ENCODE results near the gene SLC5A8. TPM values are rescaled to one million over a fixed set of nuclear protein-coding genes. Genes with fewer than 3 reads are reported as not detected.
"Not testable (repeated sequence)": the region's sequence is repeated elsewhere in the genome, so short reads cannot be mapped to it uniquely, and the experiment has no call there.

SLC5A8 gene
- total RNA-seq, 1 donor from 2014 or later: 3.3 TPM

DNA sequence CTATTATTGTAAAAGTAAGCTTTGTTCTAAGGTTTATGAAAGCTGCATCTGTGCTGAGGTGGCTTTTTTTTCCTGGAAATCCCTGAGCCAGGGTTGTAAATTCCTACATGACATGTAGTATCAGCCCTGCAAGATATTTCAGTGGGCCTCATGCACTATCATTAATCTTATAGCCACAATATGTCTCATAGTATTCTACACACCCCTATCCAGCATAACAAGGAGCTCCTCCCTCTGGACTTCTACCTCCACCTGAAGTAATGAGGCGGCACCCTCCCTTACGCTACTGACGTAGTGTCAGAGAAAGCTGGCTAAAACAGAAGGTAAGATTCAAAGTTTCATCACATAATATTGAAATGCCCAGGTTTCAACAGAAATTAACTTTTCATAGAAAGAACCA lies 35.5 kb downstream of the SLC5A8 start:
- FAIRE-seq (no peak), DNase-seq (ENCODE audit: low spot score in 2 of 2) (no peak)

DNA sequence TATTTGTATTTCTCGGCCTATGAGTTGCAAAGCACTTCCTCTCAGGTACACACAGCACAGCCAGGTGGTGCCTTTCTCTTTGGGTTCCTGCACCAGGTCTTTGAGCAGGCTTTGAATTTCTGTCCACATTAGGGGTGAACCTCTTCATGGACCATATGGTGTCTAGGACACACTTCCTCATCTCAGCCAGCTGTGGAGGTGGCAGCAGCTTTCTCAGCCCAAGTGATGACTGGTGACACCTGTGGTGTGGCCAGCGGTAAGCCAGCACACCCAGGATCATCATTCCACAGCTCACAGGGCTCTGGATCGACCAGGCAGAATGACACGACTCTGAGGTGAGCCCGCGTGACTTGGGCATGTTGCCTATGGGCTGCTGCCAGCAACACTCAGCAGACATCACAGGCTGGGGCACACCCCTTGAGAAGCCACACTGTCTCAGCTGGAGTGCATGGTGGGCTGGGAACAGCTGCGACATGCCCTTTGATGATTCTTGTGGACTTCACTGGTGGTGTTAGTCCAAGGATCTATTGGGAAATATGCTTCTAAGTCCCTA lies 36.8 kb downstream of the SLC5A8 start:
- FAIRE-seq (no peak), DNase-seq (ENCODE audit: low spot score in 2 of 2) (no peak)

DNA sequence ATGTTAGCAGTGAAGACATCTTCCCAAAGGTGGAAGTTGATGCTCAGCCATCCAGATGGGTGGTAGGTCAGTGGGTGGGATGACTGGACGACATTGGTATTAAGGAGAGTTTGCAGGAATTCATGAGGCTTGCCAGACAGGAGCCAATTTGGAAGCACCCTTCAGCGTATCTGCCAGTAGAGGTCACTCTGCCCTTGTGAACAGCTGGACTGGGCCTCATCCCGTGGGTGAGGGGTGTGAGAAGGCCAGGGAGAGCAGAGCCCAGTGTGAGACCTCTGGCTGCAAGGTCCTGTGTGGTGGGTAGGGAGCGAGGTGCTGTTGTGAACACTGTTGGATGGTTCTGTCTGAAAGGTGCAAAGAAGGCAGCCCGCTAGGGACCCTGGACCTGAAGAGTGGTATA lies 37.7 kb downstream of the SLC5A8 start:
- no peak for DNase-seq (ENCODE audit: low spot score in 2 of 2)
- no peak for FAIRE-seq

DNA sequence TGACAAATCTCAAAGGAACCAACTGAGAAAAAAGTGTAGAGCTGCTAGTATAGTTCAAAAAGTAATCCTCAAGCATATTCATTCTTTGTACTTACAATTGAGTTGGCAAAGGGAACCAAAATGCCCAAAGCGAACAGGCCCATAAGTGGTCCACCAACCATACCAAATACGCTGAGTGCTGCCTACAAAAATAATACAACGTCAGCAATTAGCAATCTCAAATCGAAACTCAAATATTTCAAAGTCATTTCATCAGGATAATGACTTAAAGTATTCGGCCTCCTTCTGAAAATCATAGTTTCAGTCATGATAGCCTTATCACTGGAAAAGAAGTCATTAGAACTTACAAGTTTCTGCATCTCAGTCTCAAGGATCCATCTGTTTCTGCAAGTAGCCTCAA lies 42.0 kb downstream of the SLC5A8 start:
- FAIRE-seq: no peak
- DNase-seq (ENCODE audit: low spot score in 2 of 2): no peak

DNA sequence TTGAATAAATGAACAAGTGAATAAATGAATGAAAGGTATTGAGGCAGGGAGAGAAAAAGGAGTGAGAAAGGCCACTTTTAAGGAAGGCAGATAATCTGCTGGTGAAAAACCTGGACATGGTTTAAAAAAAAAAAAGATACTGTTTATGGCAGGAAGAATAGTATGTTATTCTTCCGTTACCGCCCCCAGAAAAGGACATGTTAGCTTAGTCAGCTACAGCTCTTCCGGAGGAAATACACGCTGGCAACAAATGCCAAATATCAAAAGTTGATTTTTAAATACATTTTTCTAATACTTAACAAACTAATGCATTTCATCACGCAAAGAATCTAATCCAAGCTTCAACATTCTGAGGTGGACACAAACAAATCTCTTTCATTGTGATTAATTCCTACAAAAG lies 43.2 kb downstream of the SLC5A8 start:
- FAIRE-seq: no peak

DNA sequence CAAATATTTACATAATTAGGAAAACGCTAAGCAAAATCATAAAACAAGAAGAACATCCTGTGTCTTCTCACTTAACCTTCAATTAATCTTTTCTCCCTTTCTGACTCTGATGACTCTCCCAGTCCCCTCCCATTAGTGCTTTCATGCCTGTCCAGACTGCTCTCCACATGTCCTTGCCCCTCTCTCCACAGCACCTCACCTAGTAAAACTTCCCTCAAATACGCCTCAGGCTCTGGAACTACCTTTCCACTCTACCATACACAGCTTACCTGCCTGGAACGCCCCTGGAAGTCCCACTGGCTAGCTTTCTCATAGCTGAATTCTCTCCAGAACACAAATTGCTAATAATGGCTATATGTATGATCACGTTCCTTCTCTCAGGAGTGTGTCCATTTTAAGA lies 44.7 kb downstream of the SLC5A8 start:
- FAIRE-seq (no peak), DNase-seq (ENCODE audit: low spot score in 2 of 2) (no peak)

More for the DNA sequence above, 43.2 kb downstream of the SLC5A8 start:
- no peak for DNase-seq (ENCODE audit: low spot score in 2 of 2)

DNA sequence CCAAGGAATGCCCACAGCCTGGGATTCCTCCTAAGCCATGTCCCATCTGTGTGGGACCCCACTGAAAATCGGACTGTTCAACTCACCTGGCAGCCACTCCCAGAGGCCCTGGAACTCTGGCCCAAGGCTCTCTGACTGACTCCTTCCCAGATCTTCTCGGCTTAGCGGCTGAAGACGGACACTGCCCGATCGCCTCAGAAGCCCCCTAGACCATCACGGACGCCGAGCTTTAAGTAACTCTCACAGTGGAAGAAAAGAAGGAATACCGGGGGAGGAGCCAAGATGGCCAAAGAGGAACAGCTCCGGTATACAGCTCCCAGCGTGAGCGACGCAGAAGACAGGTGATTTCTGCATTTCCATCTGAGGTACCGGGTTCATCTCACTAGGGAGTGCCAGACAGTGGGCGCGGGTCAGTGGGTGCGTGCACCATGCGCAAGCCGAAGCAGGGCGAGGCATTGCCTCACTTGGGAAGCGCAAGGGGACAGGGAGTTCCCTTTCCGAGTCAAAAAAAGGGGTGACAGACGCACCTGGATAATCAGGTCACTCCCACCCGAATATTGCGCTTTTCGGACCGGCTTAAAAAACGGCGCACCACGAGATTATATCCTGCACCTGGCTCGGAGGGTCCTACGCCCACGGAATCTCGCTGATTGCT lies 64.1 kb downstream of the SLC5A8 start:
- DNase-seq (ENCODE audit: low spot score in 2 of 2); FAIRE-seq: not testable (repeated sequence)

DNA sequence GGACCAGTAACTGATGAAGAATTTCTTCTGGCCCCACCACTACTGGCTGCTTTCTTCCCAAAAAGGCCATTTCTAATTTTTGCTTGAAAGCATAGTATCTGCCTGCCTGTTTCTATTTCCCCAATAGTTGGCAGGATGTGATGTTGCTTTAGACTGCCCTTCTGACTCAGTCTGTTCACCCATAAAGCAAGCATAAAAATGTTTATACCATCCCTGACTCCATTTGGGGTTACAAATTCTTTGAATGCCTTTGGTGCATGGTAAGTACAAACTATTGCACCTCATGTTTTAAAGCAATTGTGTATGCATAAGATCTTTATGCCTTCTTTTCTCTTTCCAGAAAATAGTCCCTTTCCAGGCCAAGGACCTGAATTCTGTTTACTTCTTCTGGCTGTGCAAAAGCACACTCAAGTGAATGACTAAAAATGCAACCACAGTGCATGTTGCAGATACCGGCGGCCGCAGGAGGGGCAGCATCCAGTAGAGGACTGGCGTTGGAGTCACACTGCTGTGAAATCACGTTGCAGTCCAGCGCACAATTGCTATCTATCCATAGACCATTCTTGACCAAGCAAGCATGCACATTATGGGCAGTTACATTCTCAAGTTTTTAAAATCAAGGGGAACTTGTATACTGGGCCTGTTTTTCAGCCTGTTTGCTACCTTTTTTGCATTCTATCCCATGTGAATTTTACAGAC lies 82.4 kb downstream of the SLC5A8 start:
- FAIRE-seq (no peak), DNase-seq (ENCODE audit: low spot score in 2 of 2) (no peak)

DNA sequence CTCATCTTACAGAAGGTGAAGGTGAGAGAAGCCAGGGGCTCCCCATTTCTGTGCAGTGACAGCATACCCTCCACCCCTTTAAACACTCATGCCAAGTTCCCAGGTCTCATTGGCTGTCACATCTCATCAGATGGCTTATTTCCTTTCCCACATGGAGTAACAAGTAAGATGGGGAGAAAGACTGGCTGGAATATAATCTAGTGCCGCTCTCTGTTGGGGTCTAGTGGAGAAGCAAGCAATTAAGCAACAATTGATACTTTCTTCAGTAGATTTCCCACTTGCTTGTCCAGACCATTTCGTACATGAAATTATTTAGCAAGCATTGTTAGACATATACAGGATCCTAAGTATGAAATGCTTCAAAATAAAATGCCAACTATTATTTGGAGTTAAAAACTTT lies 92.2 kb downstream of the SLC5A8 start:
- DNase-seq (ENCODE audit: low spot score in 2 of 2): no peak
- FAIRE-seq: no peak

DNA sequence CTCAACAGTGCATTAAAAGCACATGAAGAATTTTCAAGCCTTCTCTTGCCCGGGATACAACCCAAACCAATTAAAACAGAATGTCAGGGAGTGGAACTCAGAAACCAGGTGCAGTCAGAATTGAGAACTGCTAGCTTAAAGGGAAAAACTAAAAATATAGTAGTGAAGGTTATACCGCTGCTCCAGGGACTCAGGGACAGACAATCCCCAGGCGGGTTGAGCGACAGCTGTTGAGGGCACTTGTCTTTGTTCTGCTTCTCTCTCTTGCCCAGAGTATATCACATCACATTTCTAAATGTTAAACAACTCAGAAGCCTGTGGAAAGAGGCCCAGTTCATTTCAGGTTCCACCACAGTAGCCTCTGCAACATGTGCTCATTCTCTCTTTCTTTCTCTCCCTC lies 93.1 kb downstream of the SLC5A8 start:
- no peak for FAIRE-seq
- no peak for DNase-seq (ENCODE audit: low spot score in 2 of 2)

DNA sequence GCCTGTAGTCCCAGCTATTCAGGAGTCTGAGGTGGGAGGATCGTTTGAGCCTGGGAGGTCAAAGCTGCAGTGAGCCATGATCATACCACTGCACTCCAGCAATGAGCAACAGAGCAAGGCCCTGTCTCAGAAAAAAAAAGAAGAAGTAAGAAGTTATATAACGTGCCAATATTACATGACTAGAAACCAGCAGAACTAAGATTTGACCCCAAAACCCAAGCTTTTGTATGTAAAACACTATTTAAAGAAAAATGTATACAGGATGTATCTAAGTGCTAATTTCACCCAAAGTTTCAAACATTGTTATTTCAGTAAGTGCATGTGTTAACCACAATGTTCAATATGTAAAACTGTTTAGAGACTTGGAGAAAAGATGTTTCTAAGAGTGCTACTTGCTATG lies 94.7 kb downstream of the SLC5A8 start:
- FAIRE-seq: no peak

DNA sequence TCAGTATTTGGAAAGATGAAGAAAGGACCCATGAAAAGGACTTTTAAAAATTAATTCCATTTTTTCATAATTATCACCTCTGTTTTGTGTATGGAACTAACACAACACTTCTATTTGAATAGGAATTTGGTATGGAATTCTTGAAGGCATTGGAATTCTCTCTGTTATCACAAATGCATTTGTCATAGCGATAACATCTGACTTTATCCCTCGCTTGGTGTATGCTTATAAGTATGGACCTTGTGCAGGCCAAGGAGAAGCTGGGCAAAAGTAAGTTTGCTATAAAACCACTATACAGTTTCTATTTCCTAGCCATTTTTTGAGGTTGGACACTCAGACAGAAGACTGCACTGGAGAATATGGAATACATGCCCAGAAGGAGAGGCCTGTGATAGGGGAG lies 98.6 kb downstream of the SLC5A8 start:
- no peak for FAIRE-seq
- no peak for DNase-seq (ENCODE audit: low spot score in 2 of 2)

More for the DNA sequence above, 94.7 kb downstream of the SLC5A8 start:
- no peak for DNase-seq (ENCODE audit: low spot score in 2 of 2)

DNA sequence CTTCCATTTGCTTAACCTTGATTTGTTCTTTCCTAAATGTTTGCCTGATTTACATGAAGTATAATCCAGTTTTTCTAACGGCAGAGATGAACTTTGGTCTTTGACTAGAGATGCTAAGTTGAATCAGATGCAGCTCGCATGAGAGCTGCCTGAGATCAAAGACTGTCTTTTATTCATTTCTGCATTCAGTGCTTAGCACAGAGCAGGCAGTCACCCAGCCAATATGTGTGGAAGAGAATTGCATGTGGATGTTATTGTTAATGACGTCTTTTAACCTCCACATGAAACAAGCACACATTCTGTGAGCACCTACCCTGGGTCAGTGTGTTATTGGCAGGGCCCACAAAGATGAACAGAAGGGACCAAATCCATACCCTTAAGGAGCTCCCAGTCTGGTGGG lies 99.2 kb downstream of the SLC5A8 start:
- DNase-seq (ENCODE audit: low spot score in 2 of 2): no peak
- no peak for FAIRE-seq

DNA sequence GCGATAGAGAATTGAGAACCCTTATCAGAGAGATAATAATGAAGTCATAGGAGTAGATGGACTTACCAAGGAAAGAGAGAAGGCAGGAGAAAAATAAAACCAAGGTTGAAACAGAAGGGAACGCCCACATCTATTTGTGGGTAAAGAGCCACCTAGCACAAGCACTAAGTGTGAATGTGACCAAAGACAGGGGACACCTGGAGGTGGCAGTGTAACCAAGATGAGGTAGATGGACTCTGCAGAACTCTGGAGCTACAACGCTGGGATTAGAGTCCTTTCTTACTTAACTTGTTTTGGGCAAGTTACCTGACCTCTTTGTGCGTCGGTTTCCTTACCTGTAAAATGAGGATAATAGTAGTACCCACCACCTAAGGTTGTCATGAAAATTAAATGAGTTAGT lies 101.9 kb downstream of the SLC5A8 start:
- DNase-seq (ENCODE audit: low spot score in 2 of 2) (no peak), FAIRE-seq (no peak)

DNA sequence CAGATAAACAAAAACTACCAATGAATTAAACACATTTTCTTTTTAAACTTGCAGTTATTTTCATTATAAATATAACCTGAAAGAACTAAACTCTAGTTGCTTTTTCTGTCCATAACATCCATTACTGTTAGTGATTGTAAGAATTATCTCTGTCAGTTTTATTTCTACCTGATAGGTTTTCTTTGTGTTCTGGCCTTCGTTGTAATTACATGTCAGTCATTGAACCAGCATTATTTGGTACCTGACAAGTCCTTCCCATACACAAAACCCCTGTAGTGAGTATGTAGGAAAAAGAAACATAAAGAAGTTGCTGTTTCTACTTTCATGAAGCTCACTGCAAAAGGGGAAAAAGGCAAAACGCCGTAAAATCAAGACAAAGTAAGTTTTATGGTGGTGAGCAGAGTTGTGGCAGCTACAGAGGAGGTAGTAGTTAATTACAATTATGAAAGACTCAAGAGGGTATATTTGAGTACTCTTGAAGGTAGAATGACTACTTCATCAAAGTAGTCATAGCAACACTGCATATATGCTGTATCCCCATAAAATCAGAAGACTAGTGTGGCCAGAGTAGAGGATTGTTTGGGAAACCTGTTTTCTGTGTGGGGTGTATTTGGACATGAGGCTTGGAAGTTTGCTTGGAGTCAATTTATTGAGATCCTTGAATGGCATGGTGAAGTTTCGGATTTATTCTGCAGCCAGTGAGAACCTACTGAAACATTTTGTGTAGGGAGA lies 102.8 kb downstream of the SLC5A8 start:
- no peak for FAIRE-seq

More for the DNA sequence above, 102.8 kb downstream of the SLC5A8 start:
- no peak for DNase-seq (ENCODE audit: low spot score in 2 of 2)

Small RNAs within 50 kb of the gene (small RNA-seq; reads per million reads assigned to genes)
- not detected for gene RNU6-768P

Other genes with a start within 250 kb of the SLC5A8 start
- gene UTP20, start 69.9 kb upstream of the SLC5A8 start, total RNA-seq: 16.3 TPM
- gene ARL1, start 197.5 kb upstream of the SLC5A8 start, total RNA-seq: 37.1 TPM

Data from frontal cortex (tissue), 4 donors.